CD14-positive monocyte (primary cell): Measurements from ENCODE around the gene FN1. TPM values are rescaled to one million over a fixed set of nuclear protein-coding genes. Genes with fewer than 3 reads are reported as not detected.

Source experiments
- DNase-seq, 3 donors: peaks; one replicate each; pipeline ENCODE4 v3.0.0-alpha.2; 2011 to 2022
- H2AFZ ChIP-seq: 2 replicates; pipeline ENCODE4 v1.6.0; 2012; ENCODE audit warnings: mild to moderate bottlenecking, low read depth, low read length, inconsistent platforms; ENCODE audit not compliant: insufficient read depth, poor library complexity, severe bottlenecking
- H3K27ac ChIP-seq, 2 donors: 1 replicate in 1 of 2; 2 replicates in 1 of 2; pipeline ENCODE4 v1.5.1; 2012 to 2013; ENCODE audit warnings: low read length in 2 of 2, control low read depth in 1 of 2, inconsistent platforms in 1 of 2, low read depth in 1 of 2, mild to moderate bottlenecking in 1 of 2
- H3K27me3 ChIP-seq, 2 donors: one replicate each; pipeline versions ENCODE4 v1.6.0 to v1.6.1; 2011 to 2013; ENCODE audit warnings: low read length in 2 of 2; ENCODE audit not compliant: control insufficient read depth in 2 of 2, insufficient read depth in 2 of 2
- H3K36me3 ChIP-seq, 2 donors: replicated peaks in 1 of 2; 1 replicate in 1 of 2; 2 replicates in 1 of 2; pipeline versions ENCODE4 v1.5.1 to v1.6.1; 2012 to 2013; ENCODE audit warnings: low read length in 2 of 2, control low read depth in 1 of 2, inconsistent platforms in 1 of 2, mild to moderate bottlenecking in 1 of 2; ENCODE audit not compliant: insufficient read depth in 2 of 2, control insufficient read depth in 1 of 2
- H3K4me1 ChIP-seq, 2 donors: 1 replicate in 1 of 2; 2 replicates in 1 of 2; pipeline versions ENCODE4 v1.5.1 to v1.6.1; 2012 to 2013; ENCODE audit warnings: low read length in 2 of 2, control low read depth in 1 of 2, inconsistent platforms in 1 of 2, mild to moderate bottlenecking in 1 of 2, moderate library complexity in 1 of 2; ENCODE audit not compliant: insufficient read depth in 2 of 2, control insufficient read depth in 1 of 2
- H3K4me2 ChIP-seq: replicated peaks from 2 replicates; pipeline ENCODE3; 2012; ENCODE audit warnings: low read length, moderate library complexity, mild to moderate bottlenecking; ENCODE audit not compliant: poor library complexity, severe bottlenecking; ENCODE audit errors: extremely low read depth
- H3K4me3 ChIP-seq, 3 experiments: fragments of 200-600 bp in 1 of 3; sonication (generic) in 1 of 3; replicated peaks in 1 of 3; 1 replicate in 2 of 3; 2 replicates in 1 of 3; pipeline ENCODE4 v1.5.1; 2011 to 2013; ENCODE audit warnings: low read length in 3 of 3, mild to moderate bottlenecking in 3 of 3, control low read depth in 2 of 3, low read depth in 2 of 3, inconsistent platforms in 1 of 3, moderate library complexity in 1 of 3
- H3K79me2 ChIP-seq: 2 replicates; pipeline ENCODE4 v1.6.0; 2012; ENCODE audit warnings: mild to moderate bottlenecking, control low read depth, inconsistent platforms, low read length, moderate library complexity; ENCODE audit not compliant: insufficient read depth
- H3K9ac ChIP-seq: 2 replicates; pipeline ENCODE4 v1.6.0; 2017; ENCODE audit warnings: low read length, mild to moderate bottlenecking; ENCODE audit not compliant: insufficient read depth, poor library complexity, severe bottlenecking
- H3K9me3 ChIP-seq, 2 donors: replicated peaks in 1 of 2; 1 replicate in 1 of 2; 2 replicates in 1 of 2; pipeline versions ENCODE4 v1.5.1 to v1.6.1; 2012 to 2013; ENCODE audit warnings: low read length in 2 of 2, control low read depth in 1 of 2; ENCODE audit not compliant: control insufficient read depth in 1 of 2, insufficient read depth in 1 of 2
- H4K20me1 ChIP-seq: 2 replicates; pipeline ENCODE4 v1.6.0; 2012; ENCODE audit warnings: mild to moderate bottlenecking, low read length, control low read depth, moderate library complexity; ENCODE audit not compliant: insufficient read depth
- H3K27ac Mint-ChIP-seq, 7 donors: one replicate each; pipeline ENCODE4 v1.8.0; 2020; ENCODE audit warnings: mild to moderate bottlenecking in 7 of 7, mixed read lengths in 7 of 7, moderate library complexity in 6 of 7, inconsistent platforms in 2 of 7
- H3K27me3 Mint-ChIP-seq, 3 donors: one replicate each; pipeline ENCODE4 v1.8.0; 2021 to 2022; ENCODE audit warnings: low read depth in 3 of 3, mild to moderate bottlenecking in 3 of 3, mixed read lengths in 3 of 3, moderate library complexity in 3 of 3, inconsistent platforms in 1 of 3
- H3K36me3 Mint-ChIP-seq, 2 donors: one replicate each; pipeline ENCODE4 v1.8.0; 2020; ENCODE audit warnings: mixed read lengths in 2 of 2, inconsistent platforms in 1 of 2, mild to moderate bottlenecking in 1 of 2
- H3K4me1 Mint-ChIP-seq: one replicate; pipeline ENCODE4 v1.8.0; 2020; ENCODE audit warnings: mild to moderate bottlenecking, mixed read lengths
- H3K4me3 Mint-ChIP-seq, 2 donors: one replicate each; pipeline ENCODE4 v1.8.0; 2020; ENCODE audit warnings: mild to moderate bottlenecking in 2 of 2, mixed read lengths in 2 of 2, moderate library complexity in 1 of 2
- H3K9me3 Mint-ChIP-seq, 7 donors: one replicate each; pipeline ENCODE4 v1.8.0; 2020 to 2022; ENCODE audit warnings: mixed read lengths in 7 of 7, mild to moderate bottlenecking in 6 of 7, moderate library complexity in 6 of 7, inconsistent platforms in 2 of 7
- WGBS: methylation state at CpG from one replicate; pipeline ENCODE4 v1.1.5; 2013; ENCODE audit warnings: missing lambda C conversion rate; ENCODE audit not compliant: insufficient coverage; 5-methylcytosine and 5-hydroxymethylcytosine counted together
- intact Hi-C, 2 donors: fragments of 100-400 bp; cut with micrococcal nuclease; formaldehyde crosslinking; loops; one replicate each; pipeline versions ENCODE4 v1.15.0 to v1.15.1; 2023
- polyA plus RNA-seq, 3 donors: library from polyadenylated mRNA; depleted of rRNA in 1 of 3; unstranded in 2 of 3; stranded (reverse) in 1 of 3; fragments of 300-500 nt in 2 of 3; fragments of >200 nt in 1 of 3; fragmentation: Illumina TruSeq in 2 of 3; gene quantifications; 1 replicate in 2 of 3; 2 replicates in 1 of 3; pipeline ENCODE4 v1.2.3, GENCODE V29; 2012 to 2021
- TF ChIP-seq, protein P1 (sequence below): fragments of 200-600 bp; IDR thresholded peaks from one replicate; pipeline ENCODE4 v1.8.0; 2022; ENCODE audit warnings: antibody characterized with exemption, mild to moderate bottlenecking

Gene FN1
- polyA plus RNA-seq, 3 donors, result 0.21 to 0.72 (median 0.23) TPM

DNA sequence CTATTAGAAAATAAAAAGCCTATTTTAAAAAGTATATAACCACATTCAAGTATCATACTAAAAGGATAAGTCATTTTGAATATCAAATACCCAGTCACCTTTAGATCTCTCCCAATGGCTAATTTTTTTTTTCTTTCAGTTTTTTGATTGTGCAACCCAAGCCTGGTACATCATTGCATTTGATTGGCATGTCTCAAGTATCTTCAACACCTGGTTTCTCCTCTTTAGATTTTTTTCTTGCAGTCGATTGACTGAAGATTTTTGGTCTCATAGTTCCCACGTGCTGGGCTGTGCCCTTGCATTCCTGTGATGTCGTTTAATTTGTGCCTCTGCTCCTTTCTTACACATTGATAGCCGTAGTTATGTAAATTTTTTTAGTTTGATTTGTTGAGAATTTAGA, 83.3 kb downstream of the FN1 start:
- WGBS, result 70% methylated on average over 2 of the region's 4 CpGs
- Mint-ChIP-seq H3K9me3 (no peaks in the 10 kb centered on the region), H3K4me3 (no peak overlapping the region), H3K4me1 (peaks cover 8% of the 10 kb centered on the region), H3K27me3 (no peaks in the 10 kb centered on the region), H3K27ac (no peak overlapping the region), H3K36me3 (peaks cover 26 to 37% of the 10 kb centered on the region in 2 donors)
- Histone ChIP-seq H3K4me2 (no peak overlapping the region), H3K27ac (no peak overlapping the region), H3K27me3 (no peaks in the 10 kb centered on the region), H3K9me3 (no peaks in the 10 kb centered on the region), H3K36me3 (peaks cover 5 to 26% of the 10 kb centered on the region in 2 donors), H4K20me1 (no peaks in the 10 kb centered on the region), H3K79me2 (no peaks in the 10 kb centered on the region), H3K4me3 (no peak overlapping the region), H2AFZ (no peak overlapping the region), H3K4me1 (peaks cover 0 to 6% of the 10 kb centered on the region in 2 donors), H3K9ac (no peak overlapping the region)
- DNase-seq, result no peak
- intact Hi-C loops, result no loop called here
- TF ChIP-seq, protein P1, sequence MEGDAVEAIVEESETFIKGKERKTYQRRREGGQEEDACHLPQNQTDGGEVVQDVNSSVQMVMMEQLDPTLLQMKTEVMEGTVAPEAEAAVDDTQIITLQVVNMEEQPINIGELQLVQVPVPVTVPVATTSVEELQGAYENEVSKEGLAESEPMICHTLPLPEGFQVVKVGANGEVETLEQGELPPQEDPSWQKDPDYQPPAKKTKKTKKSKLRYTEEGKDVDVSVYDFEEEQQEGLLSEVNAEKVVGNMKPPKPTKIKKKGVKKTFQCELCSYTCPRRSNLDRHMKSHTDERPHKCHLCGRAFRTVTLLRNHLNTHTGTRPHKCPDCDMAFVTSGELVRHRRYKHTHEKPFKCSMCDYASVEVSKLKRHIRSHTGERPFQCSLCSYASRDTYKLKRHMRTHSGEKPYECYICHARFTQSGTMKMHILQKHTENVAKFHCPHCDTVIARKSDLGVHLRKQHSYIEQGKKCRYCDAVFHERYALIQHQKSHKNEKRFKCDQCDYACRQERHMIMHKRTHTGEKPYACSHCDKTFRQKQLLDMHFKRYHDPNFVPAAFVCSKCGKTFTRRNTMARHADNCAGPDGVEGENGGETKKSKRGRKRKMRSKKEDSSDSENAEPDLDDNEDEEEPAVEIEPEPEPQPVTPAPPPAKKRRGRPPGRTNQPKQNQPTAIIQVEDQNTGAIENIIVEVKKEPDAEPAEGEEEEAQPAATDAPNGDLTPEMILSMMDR, result no peak

GRCh38 chr2:215347878-215348277, 88.0 kb downstream of the FN1 start:
- TF ChIP-seq, protein P1, result no peak
- Mint-ChIP-seq H3K27me3 (no peaks in the 10 kb centered on the region), H3K4me1 (peaks cover 10% of the 10 kb centered on the region), H3K4me3 (no peak overlapping the region), H3K27ac (peak overlapping the region in 3 of 7 donors; percentile 15 to 42 (median 24)), H3K9me3 (no peaks in the 10 kb centered on the region), H3K36me3 (peaks cover 69 to 70% of the 10 kb centered on the region in 2 donors)
- H2AFZ ChIP-seq, result no peak overlapping the region
- H3K27ac ChIP-seq, result no peak overlapping the region
- peaks cover 0 to 7% of the 10 kb centered on the region in 2 donors for H3K4me1 ChIP-seq
- H3K4me3 ChIP-seq, result no peak overlapping the region
- no peaks in the 10 kb centered on the region for H3K9me3 ChIP-seq
- intact Hi-C loops, result no loop called here
- no peaks in the 10 kb centered on the region for H3K27me3 ChIP-seq
- no peak overlapping the region for H3K4me2 ChIP-seq
- DNase-seq, result no peak
- H3K36me3 ChIP-seq, result peaks cover 39 to 68% of the 10 kb centered on the region in 2 donors
- no peaks in the 10 kb centered on the region for H3K79me2 ChIP-seq
- no peaks in the 10 kb centered on the region for H4K20me1 ChIP-seq
- H3K9ac ChIP-seq, result no peak overlapping the region
